Amniotic epithelial cell (primary cell): Measurements from ENCODE around the gene POU2AF2.
A peak's percentile ranks its signal among the peaks of the same experiment; 100 is the strongest.
"Not testable (repeated sequence)": the region's sequence is repeated elsewhere in the genome, so short reads cannot be mapped to it uniquely, and the experiment has no call there.

Source experiments
- DNase-seq: peaks from one replicate; pipeline ENCODE4 v3.0.0-alpha.2; 2010; ENCODE audit warnings: low read depth

POU2AF2 gene

GRCh38 chr11:111302298-111302697, 56.8 kb downstream of the POU2AF2 start:
- DNase-seq = no peak

- no peak for DNase-seq
Observed at GRCh38 chr11:111303461-111303860, 57.9 kb downstream of the POU2AF2 start.

- no peak for DNase-seq
Observed at GRCh38 chr11:111305162-111305802, 59.8 kb downstream of the POU2AF2 start.

- no peak for DNase-seq
Observed at GRCh38 chr11:111305876-111306275, 60.4 kb downstream of the POU2AF2 start.

- DNase-seq = no peak
Observed at GRCh38 chr11:111306321-111306720, 60.8 kb downstream of the POU2AF2 start.

- no peak for DNase-seq
Observed at GRCh38 chr11:111307472-111308108, 62.1 kb downstream of the POU2AF2 start.

- no peak for DNase-seq
Observed at GRCh38 chr11:111308140-111308539, 62.6 kb downstream of the POU2AF2 start.

- DNase-seq = no peak
Observed at GRCh38 chr11:111309215-111309915, 63.8 kb downstream of the POU2AF2 start.

- no peak for DNase-seq
Observed at GRCh38 chr11:111310088-111310487, 64.6 kb downstream of the POU2AF2 start.

- DNase-seq = no peak
Observed at GRCh38 chr11:111310723-111311122, 65.2 kb downstream of the POU2AF2 start.

- DNase-seq = no peak
Observed at GRCh38 chr11:111312076-111312475, 66.6 kb downstream of the POU2AF2 start.

- DNase-seq = no peak
Observed at GRCh38 chr11:111319296-111319695, 73.8 kb downstream of the POU2AF2 start.

- DNase-seq = not testable (repeated sequence)
Observed at GRCh38 chr11:111320199-111320598, 74.7 kb downstream of the POU2AF2 start.

- no peak for DNase-seq
Observed at GRCh38 chr11:111320728-111321568, 75.4 kb downstream of the POU2AF2 start.

- DNase-seq = no peak
Observed at GRCh38 chr11:111322534-111322933, 77.0 kb downstream of the POU2AF2 start.

GRCh38 chr11:111324277-111324720, 78.8 kb downstream of the POU2AF2 start:
- peak; percentile 35 for DNase-seq

GRCh38 chr11:111325259-111325658, 79.7 kb downstream of the POU2AF2 start:
- DNase-seq = no peak

- no peak for DNase-seq
Observed at GRCh38 chr11:111326824-111327223, 81.3 kb downstream of the POU2AF2 start.

- no peak for DNase-seq
Observed at GRCh38 chr11:111327908-111328624, 82.5 kb downstream of the POU2AF2 start.

GRCh38 chr11:111329306-111330204, 84.0 kb downstream of the POU2AF2 start:
- no peak for DNase-seq
